GM21825 (cell line): ENCODE data around the gene GAS2L3.
A peak's percentile ranks its signal among the peaks of the same experiment; 100 is the strongest.
"Not testable (repeated sequence)": the region's sequence is repeated elsewhere in the genome, so short reads cannot be mapped to it uniquely, and the experiment has no call there.

ENCODE experiments used
- ATAC-seq: cut with Tn5 transposase; IDR thresholded peaks from one replicate; pipeline ENCODE4 v1.9.1; 2021; ENCODE audit warnings: mild to moderate bottlenecking, moderate library complexity; ENCODE audit not compliant: unreplicated experiment

GAS2L3 gene

GRCh38 chr12:100574187-100575074, 947 bp downstream of the GAS2L3 start:
- ATAC-seq, result peak; percentile 13

DNA sequence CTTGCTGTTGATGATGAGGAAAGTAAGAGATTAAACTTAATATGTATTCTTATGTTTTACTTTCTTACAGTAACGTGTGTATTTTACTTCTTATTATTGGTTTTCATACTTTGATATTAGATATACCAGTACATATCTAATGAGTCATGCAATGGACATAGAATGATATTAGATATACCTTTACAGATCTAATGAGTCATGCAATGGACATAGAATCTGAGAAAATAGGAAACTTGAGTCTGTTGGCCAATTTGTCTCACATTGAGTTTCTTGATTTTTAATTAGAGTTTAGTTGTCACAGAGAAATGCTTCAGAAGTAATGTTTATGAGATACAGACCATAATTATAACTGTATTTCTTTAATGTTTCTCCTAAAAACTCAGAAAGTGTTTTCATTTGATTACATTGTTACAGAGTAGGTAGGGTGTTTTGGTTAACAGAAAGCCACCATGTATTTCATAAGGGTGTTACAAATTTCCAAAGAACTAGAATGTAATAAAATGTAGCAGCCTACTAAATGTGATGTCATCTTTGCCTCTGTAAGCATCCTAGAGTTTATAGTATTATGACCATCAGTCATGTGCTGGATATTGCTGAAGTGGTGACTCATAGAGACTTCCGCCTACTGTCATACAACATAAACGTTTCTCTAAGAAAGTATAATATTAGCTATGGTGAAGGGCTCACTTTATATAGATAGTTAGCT, 3.0 kb downstream of the GAS2L3 start:
- no peak for ATAC-seq

DNA sequence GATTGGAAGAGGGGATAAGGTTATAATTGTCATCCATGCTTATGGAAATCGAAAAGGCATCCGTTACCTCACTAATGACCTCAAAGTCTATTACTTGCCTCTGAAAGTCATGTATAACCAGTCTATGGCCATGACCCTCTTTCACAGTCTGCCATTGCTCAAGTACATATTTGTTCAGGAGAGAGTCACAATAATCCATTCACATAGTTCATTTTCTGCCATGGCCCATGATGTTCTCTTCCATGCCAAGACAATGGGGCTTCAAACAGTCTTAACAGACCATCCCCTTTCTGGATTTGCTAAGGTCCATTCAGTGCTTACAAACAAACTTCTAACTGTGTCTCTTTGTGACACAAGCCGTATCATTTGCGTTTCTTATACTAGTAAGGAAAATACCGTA, 5.4 kb downstream of the GAS2L3 start:
- no peak for ATAC-seq

GRCh38 chr12:100579844-100580243, 6.4 kb downstream of the GAS2L3 start:
- ATAC-seq, result no peak

DNA sequence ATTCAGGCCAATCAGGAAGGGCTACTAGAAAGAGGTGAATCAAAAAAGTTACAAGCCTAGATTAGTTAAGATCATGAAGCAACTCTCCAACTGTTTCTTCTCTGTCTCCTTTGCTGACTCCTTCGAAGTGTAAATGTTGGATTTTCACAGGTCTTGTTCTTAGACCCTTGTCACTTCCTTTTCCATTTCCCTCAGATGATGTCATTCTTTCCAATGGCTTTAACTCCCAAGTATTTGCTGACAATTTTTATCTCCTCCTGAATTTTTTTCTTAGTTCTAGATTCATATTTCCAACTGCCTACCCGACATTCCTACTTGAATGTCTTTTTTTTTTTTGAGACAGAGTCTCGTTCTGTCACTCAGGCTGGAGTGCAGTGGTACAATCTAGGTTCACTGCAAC, 10.8 kb downstream of the GAS2L3 start:
- no peak for ATAC-seq

DNA sequence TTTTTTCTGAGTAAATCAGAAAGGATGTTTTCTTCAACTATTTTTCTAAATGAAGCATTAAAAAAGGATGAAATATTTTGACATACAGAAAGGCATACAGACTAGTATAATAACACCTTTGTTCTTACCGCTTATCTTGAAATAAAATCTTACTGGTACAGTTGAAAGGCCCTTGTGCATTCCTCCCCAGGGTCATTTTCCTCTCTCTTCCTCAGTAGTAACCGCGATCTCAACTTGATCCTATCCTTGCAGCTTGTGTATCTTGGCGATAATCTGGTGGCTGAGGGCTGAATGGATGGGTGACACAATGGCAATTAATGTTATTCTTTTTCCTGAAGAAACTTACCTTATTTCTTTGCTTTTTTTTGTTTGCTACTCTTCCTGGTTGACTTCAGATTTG, 18.5 kb downstream of the GAS2L3 start:
- ATAC-seq, result no peak

- ATAC-seq, result no peak
These were observed 20.0 kb downstream of the GAS2L3 start for GRCh38 chr12:100593490-100593889.

DNA sequence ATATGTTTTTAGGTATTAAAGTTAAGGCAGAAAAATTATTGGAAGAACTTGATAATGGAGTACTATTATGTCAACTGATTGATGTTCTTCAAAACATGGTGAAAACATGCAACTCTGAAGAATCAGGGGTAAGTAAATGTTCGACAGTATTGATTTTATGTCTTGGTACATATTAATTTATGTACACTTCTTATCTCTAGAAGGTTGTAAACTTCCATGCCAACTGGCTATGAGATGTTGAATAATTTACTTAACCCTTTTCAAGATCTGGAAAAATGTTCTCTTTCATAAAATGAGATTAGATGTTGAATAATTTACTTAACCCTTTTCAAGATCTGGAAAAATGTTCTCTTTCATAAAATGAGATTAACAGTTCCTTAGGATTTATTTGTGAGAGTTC, 28.1 kb downstream of the GAS2L3 start:
- ATAC-seq, result no peak

GRCh38 chr12:100602997-100603396, 29.5 kb downstream of the GAS2L3 start:
- not testable (repeated sequence) for ATAC-seq

- no peak for ATAC-seq
These were observed 35.3 kb downstream of the GAS2L3 start for GRCh38 chr12:100608776-100609175.

GRCh38 chr12:100610666-100611430, 37.4 kb downstream of the GAS2L3 start:
- no peak for ATAC-seq

GRCh38 chr12:100612606-100613005, 39.1 kb downstream of the GAS2L3 start:
- ATAC-seq, result no peak

DNA sequence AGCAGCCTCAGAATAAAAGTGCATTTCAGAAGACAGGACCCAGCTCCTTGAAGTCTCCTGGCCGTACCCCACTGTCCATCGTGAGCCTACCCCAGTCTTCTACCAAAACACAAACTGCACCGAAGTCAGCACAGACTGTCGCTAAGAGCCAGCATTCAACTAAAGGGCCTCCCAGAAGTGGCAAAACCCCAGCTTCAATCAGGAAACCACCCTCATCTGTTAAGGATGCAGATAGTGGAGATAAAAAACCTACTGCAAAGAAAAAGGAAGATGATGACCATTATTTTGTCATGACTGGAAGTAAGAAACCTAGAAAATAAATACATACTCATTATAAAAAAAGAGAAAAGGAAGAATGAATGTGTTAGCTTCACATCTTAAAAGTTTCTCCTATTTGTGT, 51.1 kb downstream of the GAS2L3 start:
- ATAC-seq, result no peak

- no peak for ATAC-seq
These were observed 59.0 kb downstream of the GAS2L3 start for GRCh38 chr12:100632445-100632892.

- ATAC-seq, result not testable (repeated sequence)
These were observed 59.8 kb downstream of the GAS2L3 start for GRCh38 chr12:100633082-100633785.

- ATAC-seq, result no peak
These were observed 69.8 kb downstream of the GAS2L3 start for GRCh38 chr12:100643246-100643645.

GRCh38 chr12:100646896-100647295, 73.4 kb downstream of the GAS2L3 start:
- no peak for ATAC-seq

DNA sequence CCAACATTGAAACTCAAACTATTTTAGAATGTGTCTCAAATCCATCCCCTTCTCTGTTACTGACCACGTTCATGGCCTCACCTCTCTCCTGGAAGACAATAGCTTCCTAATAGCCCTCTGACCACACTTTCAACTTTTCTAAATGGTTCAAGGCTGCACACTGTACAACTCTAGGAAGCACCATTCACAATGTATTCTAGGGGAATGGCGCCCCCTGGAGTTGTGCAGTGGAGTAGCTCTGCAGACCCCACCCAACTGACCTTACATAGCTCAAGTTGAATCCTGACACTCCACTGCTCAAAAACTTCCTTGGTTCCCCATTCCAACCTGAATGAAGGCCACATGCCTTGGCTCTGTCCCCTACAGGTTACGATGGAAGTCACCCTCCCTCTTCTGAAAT, 77.6 kb downstream of the GAS2L3 start:
- no peak for ATAC-seq

DNA sequence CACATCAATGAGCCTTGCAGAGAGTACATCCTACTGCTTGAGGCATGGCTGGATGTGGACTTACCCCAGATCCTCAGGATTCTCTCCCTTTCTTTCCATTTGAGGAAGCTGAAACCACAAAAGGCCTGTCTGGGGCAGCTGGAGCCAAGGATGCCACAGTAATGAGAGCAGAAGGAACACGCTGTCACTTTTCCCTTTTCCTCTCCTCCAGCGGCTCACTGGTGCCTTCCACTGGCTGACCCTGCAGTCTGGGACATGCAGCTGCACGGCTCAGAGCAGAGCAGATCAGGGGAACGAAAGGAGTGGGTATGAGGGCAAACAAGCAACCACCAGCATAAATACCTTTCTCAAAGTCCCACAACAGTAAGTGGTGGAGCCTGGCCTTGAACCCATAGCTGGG, 78.2 kb downstream of the GAS2L3 start:
- ATAC-seq, result no peak

- no peak for ATAC-seq
These were observed 79.0 kb downstream of the GAS2L3 start for GRCh38 chr12:100652488-100652887.

DNA sequence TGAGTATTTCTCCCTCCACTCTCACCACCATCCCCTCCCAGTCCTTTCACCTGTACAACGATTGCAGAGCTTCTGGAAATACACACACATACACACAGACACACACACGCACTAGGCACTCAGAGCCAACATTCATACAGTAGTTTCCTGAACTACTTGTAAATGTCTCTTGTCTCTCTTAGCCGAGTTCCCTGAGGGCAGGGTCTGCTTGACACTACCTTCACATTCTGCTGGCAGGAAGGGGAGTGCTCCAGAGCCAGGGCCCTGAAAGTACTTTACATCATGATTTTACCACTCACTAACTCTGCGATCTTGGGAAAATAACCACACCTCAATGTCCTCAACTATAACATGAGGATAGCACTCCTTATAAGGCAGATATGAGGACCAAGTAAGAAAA, 82.7 kb downstream of the GAS2L3 start:
- no peak for ATAC-seq
